ENCODE results near the gene COX8C. TPM values are rescaled to one million over a fixed set of nuclear protein-coding genes. Genes with fewer than 3 reads are reported as not detected.
A peak's percentile ranks its signal among the peaks of the same experiment; 100 is the strongest.
"Not testable (repeated sequence)": the region's sequence is repeated elsewhere in the genome, so short reads cannot be mapped to it uniquely, and the experiment has no call there.

Gene COX8C
- total and polyA plus RNA-seq, 10 of the 15 experiments (the other 5 are each of a cell fraction or from before 2014, with no cell fraction given): 0.15 to 0.20 TPM; not detected in 8

DNA sequence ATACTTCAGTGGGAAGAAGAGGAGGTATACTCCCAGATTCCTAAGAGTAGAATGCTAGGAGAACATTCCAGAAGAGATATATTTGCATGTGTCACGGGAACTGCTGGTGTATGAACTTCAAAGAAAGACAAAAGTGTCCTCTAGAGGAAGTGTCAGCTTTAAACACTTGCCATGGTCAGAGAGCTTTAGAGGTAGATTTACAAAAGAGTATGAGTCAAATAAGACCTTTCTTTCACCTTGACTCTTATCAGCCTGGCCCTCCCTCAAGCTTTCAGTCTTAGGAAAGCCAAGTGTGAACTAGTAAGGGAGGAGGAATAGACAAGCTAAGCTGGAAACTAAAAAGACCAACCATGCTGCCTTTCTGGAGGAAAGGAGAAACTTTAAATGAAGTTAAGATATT, 34.7 kb downstream of the COX8C start (continued):
- TF ChIP-seq, protein P1, sequence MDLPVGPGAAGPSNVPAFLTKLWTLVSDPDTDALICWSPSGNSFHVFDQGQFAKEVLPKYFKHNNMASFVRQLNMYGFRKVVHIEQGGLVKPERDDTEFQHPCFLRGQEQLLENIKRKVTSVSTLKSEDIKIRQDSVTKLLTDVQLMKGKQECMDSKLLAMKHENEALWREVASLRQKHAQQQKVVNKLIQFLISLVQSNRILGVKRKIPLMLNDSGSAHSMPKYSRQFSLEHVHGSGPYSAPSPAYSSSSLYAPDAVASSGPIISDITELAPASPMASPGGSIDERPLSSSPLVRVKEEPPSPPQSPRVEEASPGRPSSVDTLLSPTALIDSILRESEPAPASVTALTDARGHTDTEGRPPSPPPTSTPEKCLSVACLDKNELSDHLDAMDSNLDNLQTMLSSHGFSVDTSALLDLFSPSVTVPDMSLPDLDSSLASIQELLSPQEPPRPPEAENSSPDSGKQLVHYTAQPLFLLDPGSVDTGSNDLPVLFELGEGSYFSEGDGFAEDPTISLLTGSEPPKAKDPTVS (IDR thresholded peaks at IDR 0.05; ENCODE audit: low read depth, low read length): 0 out of 2 replicates have a peak, but pooled peaks have one; percentile 63
- TF ChIP-seq WRNIP1 (IDR thresholded peaks at IDR 0.05; ENCODE audit: borderline replicate concordance, low read depth, low read length): no peak
- no peak for TF ChIP-seq CHD1 (IDR thresholded peaks at IDR 0.05; ENCODE audit: low read depth, low read length)
- TF ChIP-seq RAD21 (IDR thresholded peaks at IDR 0.05; ENCODE audit: insufficient read depth, low read depth, low read length): peak; percentile 54
- no peak for TF ChIP-seq NFIC (IDR thresholded peaks at IDR 0.05; ENCODE audit: low read depth, low read length)
- no peak for TF ChIP-seq SIX5 (IDR thresholded peaks at IDR 0.05; ENCODE audit: low read depth, low read length, severe bottlenecking)
- TF ChIP-seq, protein P2, sequence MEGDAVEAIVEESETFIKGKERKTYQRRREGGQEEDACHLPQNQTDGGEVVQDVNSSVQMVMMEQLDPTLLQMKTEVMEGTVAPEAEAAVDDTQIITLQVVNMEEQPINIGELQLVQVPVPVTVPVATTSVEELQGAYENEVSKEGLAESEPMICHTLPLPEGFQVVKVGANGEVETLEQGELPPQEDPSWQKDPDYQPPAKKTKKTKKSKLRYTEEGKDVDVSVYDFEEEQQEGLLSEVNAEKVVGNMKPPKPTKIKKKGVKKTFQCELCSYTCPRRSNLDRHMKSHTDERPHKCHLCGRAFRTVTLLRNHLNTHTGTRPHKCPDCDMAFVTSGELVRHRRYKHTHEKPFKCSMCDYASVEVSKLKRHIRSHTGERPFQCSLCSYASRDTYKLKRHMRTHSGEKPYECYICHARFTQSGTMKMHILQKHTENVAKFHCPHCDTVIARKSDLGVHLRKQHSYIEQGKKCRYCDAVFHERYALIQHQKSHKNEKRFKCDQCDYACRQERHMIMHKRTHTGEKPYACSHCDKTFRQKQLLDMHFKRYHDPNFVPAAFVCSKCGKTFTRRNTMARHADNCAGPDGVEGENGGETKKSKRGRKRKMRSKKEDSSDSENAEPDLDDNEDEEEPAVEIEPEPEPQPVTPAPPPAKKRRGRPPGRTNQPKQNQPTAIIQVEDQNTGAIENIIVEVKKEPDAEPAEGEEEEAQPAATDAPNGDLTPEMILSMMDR (IDR thresholded peaks at IDR 0.05 in 2 of 3, conservative IDR thresholded peaks at IDR 0.05 in 1 of 3; ENCODE audit: control insufficient read depth in 2 of 3, extremely low read depth in 1 of 3, insufficient read depth in 1 of 3, low read depth in 3 of 3, low read length in 3 of 3): 0 out of 6 replicates have a peak, but pooled peaks of 1 of the 3 experiments have one; percentile 13
- TF ChIP-seq, protein P3, sequence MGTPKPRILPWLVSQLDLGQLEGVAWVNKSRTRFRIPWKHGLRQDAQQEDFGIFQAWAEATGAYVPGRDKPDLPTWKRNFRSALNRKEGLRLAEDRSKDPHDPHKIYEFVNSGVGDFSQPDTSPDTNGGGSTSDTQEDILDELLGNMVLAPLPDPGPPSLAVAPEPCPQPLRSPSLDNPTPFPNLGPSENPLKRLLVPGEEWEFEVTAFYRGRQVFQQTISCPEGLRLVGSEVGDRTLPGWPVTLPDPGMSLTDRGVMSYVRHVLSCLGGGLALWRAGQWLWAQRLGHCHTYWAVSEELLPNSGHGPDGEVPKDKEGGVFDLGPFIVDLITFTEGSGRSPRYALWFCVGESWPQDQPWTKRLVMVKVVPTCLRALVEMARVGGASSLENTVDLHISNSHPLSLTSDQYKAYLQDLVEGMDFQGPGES (IDR thresholded peaks at IDR 0.05): no peak
- TF ChIP-seq MEF2A (IDR thresholded peaks at IDR 0.05; ENCODE audit: insufficient read depth, low read depth, low read length): no peak

DNA sequence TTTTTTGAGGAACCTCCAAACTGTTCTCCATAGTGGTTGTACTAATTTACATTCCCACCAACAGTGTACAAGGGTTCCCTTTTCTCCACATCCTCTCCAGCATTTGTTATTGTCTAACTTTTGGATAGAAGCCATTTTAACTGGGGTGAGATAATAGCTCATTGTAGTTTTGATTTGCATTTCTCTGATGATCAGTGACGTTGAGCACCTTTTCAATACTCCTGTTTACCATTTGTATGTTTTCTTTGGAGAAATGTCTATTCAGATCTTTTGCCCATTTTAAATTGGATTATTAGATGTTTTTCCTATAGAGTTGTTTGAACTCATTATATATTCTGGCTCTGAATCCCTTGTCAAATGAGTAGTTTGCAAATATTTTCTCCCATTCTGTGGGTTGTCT, 37.3 kb downstream of the COX8C start:
- H3K79me2 ChIP-seq (ENCODE audit: control insufficient read depth, insufficient read depth, low read length); H3K9me3 ChIP-seq (replicated peaks; ENCODE audit: control insufficient read depth, insufficient read depth, low read length); POLR2A ChIA-PET; H3K27me3 ChIP-seq (replicated peaks in 1 of 2; ENCODE audit: control insufficient read depth in 2 of 2, insufficient read depth in 2 of 2, low read length in 1 of 2); H3K9ac ChIP-seq (ENCODE audit: control insufficient read depth, insufficient read depth, low read length); H3K4me2 ChIP-seq (ENCODE audit: control insufficient read depth, insufficient read depth); BruUV-seq (replicated peaks); RAD21 ChIA-PET (ENCODE audit: unreplicated experiment); H3K27ac ChIP-seq (ENCODE audit: control insufficient read depth, insufficient read depth); FAIRE-seq; DNase-seq (ENCODE audit: low read depth, low spot score); H3K36me3 ChIP-seq (ENCODE audit: control insufficient read depth in 2 of 2, insufficient read depth in 2 of 2, low read length in 1 of 2); H2AFZ ChIP-seq (ENCODE audit: control insufficient read depth, low read depth, low read length); ATAC-seq; H4K20me1 ChIP-seq (ENCODE audit: control insufficient read depth, insufficient read depth); H3K4me1 ChIP-seq (ENCODE audit: control insufficient read depth, insufficient read depth, low read length); H3K4me3 ChIP-seq; intact Hi-C loops (cut with micrococcal nuclease; ENCODE audit: unreplicated experiment); in situ Hi-C loops (cut with MboI): not testable (repeated sequence)
- 86% methylated on average over 1 of the region's 1 CpG for WGBS (ENCODE audit: insufficient coverage, insufficient replicate concordance, low lambda C conversion rate, missing lambda C conversion rate)
- SMC1A ChIA-PET (ENCODE audit: uncharacterized antibody, unreplicated experiment): interaction anchor here (1.1 to 1.9 kb wide), 2 partner anchors 8 to 10 kb away, joined by 3 to 10 read pairs; no protein-coding TSS in a partner anchor
- CTCF ChIA-PET: interaction anchor here (1.1 kb wide), 1 partner anchor 9 kb away, joined by 3 read pairs; no protein-coding TSS in a partner anchor

Measured in GM12878 (cell line).